Endothelial cell of umbilical vein (primary cell): ENCODE data around the gene DDAH2. TPM values are rescaled to one million over a fixed set of nuclear protein-coding genes. Genes with fewer than 3 reads are reported as not detected.

ENCODE experiments used
- BruUV-seq: library from RNA; stranded (reverse); fragments of 400-500 nt; replicated peaks from 2 replicates; lab custom pipeline; 2021; lab: Mats Ljungman, UMichigan
- CTCF ChIA-PET: fragments of 300-600, 350-600 bp; sonication (Branson Sonifier 250); formaldehyde crosslinking; loops from one replicate; lab custom pipeline; 2021; ENCODE audit warnings: antibody characterized with exemption, inconsistent platforms; lab: Charles Lee
- POLR2A ChIA-PET: fragments of 300-600, 350-600 bp; sonication (Branson Sonifier 250); formaldehyde crosslinking; loops from one replicate; lab custom pipeline; 2021; ENCODE audit warnings: antibody characterized with exemption, inconsistent platforms; lab: Charles Lee
- DNase-seq: peaks from one replicate; pipeline ENCODE4 v3.0.0-alpha.2; 2011; ENCODE audit warnings: low read depth, low spot score
- FAIRE-seq: peaks from 2 replicates; lab custom pipeline; 2011; peaks lifted over from hg19 to GRCh38; lab: Jason Lieb, UNC
- H2AFZ ChIP-seq: 2 replicates; pipeline ENCODE4 v1.6.0; 2012; ENCODE audit warnings: low read depth, low read length, control low read depth, inconsistent platforms
- H3K27ac ChIP-seq: 2 replicates; pipeline ENCODE4 v1.5.1; 2011; ENCODE audit warnings: low read depth, mild to moderate bottlenecking, control low read depth, low read length, moderate library complexity; ENCODE audit not compliant: insufficient read depth
- H3K27me3 ChIP-seq, 2 experiments: 2 replicates each; pipeline versions ENCODE4 v1.6.0 to v1.6.1; 2011; ENCODE audit warnings: low read length in 2 of 2, mixed read lengths in 1 of 2; ENCODE audit not compliant: control insufficient read depth in 2 of 2, insufficient read depth in 2 of 2
- H3K36me3 ChIP-seq, 2 experiments: 2 replicates in 1 of 2; 3 replicates in 1 of 2; pipeline ENCODE4 v1.5.1; 2011; ENCODE audit warnings: low read length in 2 of 2, mild to moderate bottlenecking in 1 of 2, moderate library complexity in 1 of 2; ENCODE audit not compliant: control insufficient read depth in 2 of 2, insufficient read depth in 2 of 2; ENCODE audit errors: extremely low read depth in 1 of 2
- H3K4me1 ChIP-seq: 3 replicates; pipeline ENCODE4 v1.5.1; 2011; ENCODE audit warnings: mild to moderate bottlenecking, low read length; ENCODE audit not compliant: control insufficient read depth, insufficient read depth; ENCODE audit errors: extremely low read depth
- H3K4me2 ChIP-seq: 2 replicates; pipeline ENCODE4 v1.6.1; 2011; ENCODE audit warnings: low read length, control low read depth, mixed read lengths; ENCODE audit not compliant: insufficient read depth
- H3K4me3 ChIP-seq, 3 experiments: fragments of 200-600 bp in 1 of 3; sonication (generic), shearing (Covaris generic) in 1 of 3; replicated peaks in 1 of 3; 2 replicates each; pipeline ENCODE4 v1.5.1; 2011 to 2016; ENCODE audit warnings: control low read depth in 3 of 3, low read length in 3 of 3, mild to moderate bottlenecking in 2 of 3, inconsistent platforms in 1 of 3, low read depth in 1 of 3, moderate library complexity in 1 of 3; ENCODE audit not compliant: insufficient read depth in 1 of 3
- H3K79me2 ChIP-seq: 2 replicates; pipeline ENCODE4 v1.6.0; 2012; ENCODE audit warnings: low read length, inconsistent platforms; ENCODE audit not compliant: control insufficient read depth, insufficient read depth
- H3K9ac ChIP-seq: replicated peaks from 2 replicates; pipeline ENCODE3; 2011; ENCODE audit warnings: low read length, control low read depth; ENCODE audit not compliant: insufficient read depth; ENCODE audit errors: extremely low read depth
- H3K9me1 ChIP-seq: replicated peaks from 3 replicates; pipeline ENCODE4 v1.6.0; 2011; ENCODE audit warnings: mild to moderate bottlenecking, low read length; ENCODE audit not compliant: control insufficient read depth, insufficient read depth; ENCODE audit errors: extremely low read depth
- H3K9me3 ChIP-seq: replicated peaks from 2 replicates; pipeline ENCODE4 v1.5.1; 2012; ENCODE audit warnings: low read length, inconsistent platforms; ENCODE audit not compliant: control insufficient read depth, insufficient read depth
- H4K20me1 ChIP-seq: replicated peaks from 2 replicates; pipeline ENCODE3; 2011; ENCODE audit warnings: mild to moderate bottlenecking, low read length; ENCODE audit not compliant: control insufficient read depth, insufficient read depth; ENCODE audit errors: extremely low read depth
- CTCF ChIP-seq, 2 donors: IDR thresholded peaks; 1 replicate in 1 of 2; 2 replicates in 1 of 2; pipeline ENCODE4 v1.5.1; 2011; ENCODE audit warnings: low read length in 2 of 2, mild to moderate bottlenecking in 2 of 2, moderate library complexity in 2 of 2, control low read depth in 1 of 2, inconsistent platforms in 1 of 2, low read depth in 1 of 2; ENCODE audit not compliant: insufficient read depth in 1 of 2; ENCODE audit errors: extremely low read depth in 1 of 2
- EZH2 ChIP-seq: IDR thresholded peaks from 2 replicates; pipeline ENCODE4 v1.6.1; 2012; ENCODE audit warnings: borderline replicate concordance, low read depth, mild to moderate bottlenecking, moderate library complexity, low read length, inconsistent platforms; ENCODE audit not compliant: severe bottlenecking
- GATA2 ChIP-seq: IDR thresholded peaks from 2 replicates; pipeline ENCODE4 v1.7.0; 2011; ENCODE audit warnings: low read depth, mild to moderate bottlenecking, moderate library complexity, mixed read lengths, low read length; ENCODE audit not compliant: insufficient read length, insufficient read depth
- JUN ChIP-seq: IDR thresholded peaks from 2 replicates; pipeline ENCODE4 v1.6.1; 2011; ENCODE audit warnings: borderline replicate concordance, low read depth; ENCODE audit not compliant: insufficient read length, insufficient read depth
- MAX ChIP-seq: IDR thresholded peaks from 2 replicates; pipeline ENCODE4 v1.6.1; 2011; ENCODE audit not compliant: insufficient read depth, insufficient read length
- MYC ChIP-seq: IDR thresholded peaks from one replicate; pipeline ENCODE4 v1.6.1; 2011; ENCODE audit warnings: mild to moderate bottlenecking, low read depth, low read length
- dilution Hi-C: fragments of 300-500 bp; cut with MboI; formaldehyde crosslinking; loops from one replicate; pipeline ENCODE4 v1.15.0; 2019; ENCODE audit warnings: low sequenced_read_pairs; ENCODE audit not compliant: extremely low pct_ligation_motif_present
- intact Hi-C: fragments of 100-400 bp; cut with micrococcal nuclease; formaldehyde crosslinking; loops from one replicate; pipeline ENCODE4 v1.10.0; 2022
- polyA plus RNA-seq, 4 experiments: library from polyadenylated mRNA; depleted of rRNA in 3 of 4; stranded (reverse) in 3 of 4; unstranded in 1 of 4; fragments of >200 nt; gene quantifications; 2 replicates each; pipeline versions ENCODE4 v1.2.1 to v1.2.3, GENCODE V29; 2011 to 2012; ENCODE audit warnings: missing spikeins in 1 of 4
- total RNA-seq: library from RNA; stranded (reverse); gene quantifications from 2 replicates; pipeline ENCODE4 v1.2.3, GENCODE V29; 2021

Gene DDAH2
- total and polyA plus RNA-seq, 2 donors (not counting 3 experiments of a cell fraction or from before 2014, with no cell fraction given): 109 to 176 TPM

- CTCF ChIA-PET: interaction anchor here (1.0 to 1.7 kb wide), 3 partner anchors 9 to 36 kb away, joined by 3 to 6 read pairs (median 3); no protein-coding TSS in a partner anchor
- intact Hi-C loops: no loop called here
- POLR2A ChIA-PET: interaction anchor here (0.8 kb wide), 1 partner anchor 36 kb away, joined by 3 read pairs; no protein-coding TSS in a partner anchor
Measured at GRCh38 chr6:31765559-31765909, 36.4 kb upstream of the DDAH2 start.

More at GRCh38 chr6:31765559-31765909, 36.4 kb upstream of the DDAH2 start:
- TF ChIP-seq CTCF (IDR thresholded peaks at IDR 0.05; ENCODE audit: extremely low read depth in 1 of 2, insufficient read depth in 1 of 2, low read depth in 1 of 2, low read length in 2 of 2) (no peak), GATA2 (no peak), MAX (no peak), JUN (no peak), EZH2 (no peak), MYC (no peak)
- no peak overlapping the region for H3K27ac ChIP-seq
- no peaks in the 10 kb centered on the region for H3K36me3 ChIP-seq
- no peak for FAIRE-seq
- H3K9me1 ChIP-seq: no peaks in the 10 kb centered on the region
- H3K27me3 ChIP-seq: no peaks in the 10 kb centered on the region
- H3K4me3 ChIP-seq: no peak overlapping the region
- no peak overlapping the region for H3K9ac ChIP-seq
- H3K4me2 ChIP-seq: no peak overlapping the region
- H3K4me1 ChIP-seq: no peaks in the 10 kb centered on the region
- no TSS peak for BruUV-seq
- no peaks in the 10 kb centered on the region for H4K20me1 ChIP-seq
- no peak overlapping the region for H2AFZ ChIP-seq
- dilution Hi-C loops: no loop called here
- no peaks in the 10 kb centered on the region for H3K79me2 ChIP-seq
- H3K9me3 ChIP-seq: no peaks in the 10 kb centered on the region
- DNase-seq: no peak
